HG03460 (cell line): ENCODE results near the gene MAMLD1.

Experiments
- ATAC-seq: cut with Tn5 transposase; IDR thresholded peaks from one replicate; pipeline ENCODE4 v1.9.1; 2021; ENCODE audit not compliant: unreplicated experiment

MAMLD1 gene

DNA sequence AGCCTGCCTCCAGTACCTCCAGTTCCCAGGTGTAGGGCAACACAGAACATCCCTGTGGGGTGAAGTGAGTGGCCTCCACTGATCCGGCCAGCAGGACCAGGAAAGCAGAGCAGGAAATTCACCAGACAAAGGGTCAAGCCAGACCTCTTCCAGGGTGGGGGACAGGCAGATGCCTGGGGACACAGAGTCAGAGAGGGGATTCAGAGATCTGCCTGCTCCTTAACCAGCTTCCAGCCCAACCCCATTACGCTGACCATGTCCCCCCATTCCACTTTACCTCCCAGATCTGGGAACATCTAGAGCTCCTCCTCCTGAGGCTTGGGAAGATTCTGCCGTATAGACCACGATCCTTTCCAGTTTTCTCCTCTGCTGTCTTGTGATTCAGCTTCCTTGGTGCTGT lies 132.4 kb downstream of the MAMLD1 start:
- no peak for ATAC-seq

DNA sequence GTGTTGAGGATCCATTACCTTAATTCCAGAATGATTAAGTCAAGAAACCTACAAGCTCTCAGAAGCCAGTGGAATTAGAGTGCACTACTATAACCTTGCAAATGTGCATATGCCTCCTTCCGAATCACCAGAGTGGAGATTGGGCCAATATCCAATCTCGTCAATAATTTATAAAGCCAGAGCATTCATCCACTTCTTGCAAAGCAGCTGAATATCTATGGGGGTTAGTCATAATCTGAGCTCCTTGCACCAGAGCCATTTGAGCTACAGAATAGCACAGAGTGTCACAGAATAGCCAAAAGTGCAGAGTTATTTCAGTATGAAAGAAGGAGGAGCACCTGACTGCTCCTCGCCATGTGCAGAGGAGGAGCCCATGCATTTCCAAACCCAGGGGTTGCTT lies 136.1 kb downstream of the MAMLD1 start:
- no peak for ATAC-seq

- no peak for ATAC-seq
Measured at GRCh38 chrX:150502091-150502490, 139.0 kb downstream of the MAMLD1 start.

DNA sequence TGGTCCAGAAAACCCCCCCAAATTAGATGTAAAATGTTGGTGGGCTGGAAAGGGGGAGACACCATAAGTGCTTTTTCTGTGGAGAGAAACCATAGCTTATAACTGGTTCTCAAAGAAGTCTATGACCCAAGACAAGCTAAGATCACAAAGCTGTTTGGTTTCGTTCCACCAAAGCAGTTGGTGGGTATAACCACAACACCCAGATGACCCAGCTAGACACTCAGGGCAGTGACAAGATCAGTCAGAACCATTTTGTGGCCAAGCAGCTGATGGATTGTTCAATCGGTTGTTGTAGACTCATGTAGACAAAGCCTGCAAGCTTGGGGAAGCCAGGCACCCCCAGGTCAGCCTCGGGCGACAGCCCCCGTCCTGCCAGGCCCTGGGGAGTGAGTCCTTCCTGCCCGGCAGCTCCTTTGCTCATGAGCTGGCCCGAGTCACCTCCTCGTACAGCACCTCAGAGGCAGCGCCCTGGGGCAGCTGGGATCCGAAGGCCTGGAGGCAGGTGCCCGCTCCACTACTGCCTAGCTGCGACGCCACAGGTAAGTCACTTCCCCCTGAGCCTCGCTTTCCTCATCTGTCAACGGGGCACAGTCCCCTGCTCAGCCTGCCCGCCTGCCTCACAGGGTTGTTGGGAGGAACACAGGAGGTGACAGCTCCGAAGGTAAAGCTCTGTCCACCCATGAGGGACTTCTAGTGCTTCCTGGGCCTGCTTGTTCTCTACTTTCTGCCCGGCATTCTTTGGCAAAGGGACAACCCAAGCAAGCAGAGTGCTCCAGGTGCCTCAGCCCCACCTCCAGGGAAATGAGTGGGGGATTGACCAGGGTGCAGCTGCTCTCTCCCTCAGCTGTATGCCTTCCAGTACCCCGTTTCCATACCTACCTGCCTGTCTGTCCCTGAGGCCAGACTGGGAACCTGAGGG lies 140.1 kb downstream of the MAMLD1 start:
- ATAC-seq = no peak

- no peak for ATAC-seq
Measured at GRCh38 chrX:150503898-150504219, 140.7 kb downstream of the MAMLD1 start.

GRCh38 chrX:150504397-150505182 lies 141.5 kb downstream of the MAMLD1 start:
- no peak for ATAC-seq

DNA sequence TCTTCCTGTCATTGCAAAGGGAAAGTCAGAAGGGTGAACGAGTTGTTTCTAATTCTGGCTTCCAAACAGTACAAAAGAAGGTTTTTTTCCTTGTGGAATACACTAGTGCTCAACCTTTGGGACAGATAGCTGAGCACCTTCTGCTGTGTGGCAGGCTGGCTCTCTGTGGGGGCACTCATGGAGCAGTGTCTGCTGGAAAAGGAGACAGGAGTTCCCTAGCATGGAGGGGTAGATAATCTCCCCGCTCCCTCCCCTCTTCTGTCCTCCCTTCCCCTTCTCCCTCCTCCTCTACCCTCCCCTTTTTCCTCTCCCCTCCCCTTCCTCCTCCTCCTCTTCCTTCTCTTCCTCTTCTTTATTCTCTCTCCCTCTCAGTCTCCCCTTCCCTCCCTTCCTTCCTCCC lies 142.9 kb downstream of the MAMLD1 start:
- no peak for ATAC-seq

DNA sequence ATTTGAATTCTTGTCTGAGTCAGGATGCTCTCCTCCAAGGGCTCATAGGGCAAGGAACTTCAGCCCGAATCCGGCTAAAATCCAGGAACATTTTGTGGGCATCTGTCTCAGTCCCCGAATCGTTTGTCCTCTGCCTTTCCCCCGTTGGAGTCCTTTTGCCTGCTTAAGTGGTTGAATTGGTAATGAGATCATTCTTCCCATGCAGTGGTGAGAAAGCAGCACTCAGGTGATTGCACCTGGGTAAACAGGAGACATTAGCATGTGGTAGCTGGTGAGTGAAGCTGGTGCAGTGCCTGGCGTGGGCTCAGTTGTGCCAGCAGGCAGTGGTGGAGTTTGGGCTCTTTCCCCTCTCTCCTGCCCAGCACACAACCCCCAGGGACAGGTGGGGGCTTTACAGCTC lies 143.4 kb downstream of the MAMLD1 start:
- no peak for ATAC-seq

- ATAC-seq = no peak
Measured at GRCh38 chrX:150507251-150507856, 144.2 kb downstream of the MAMLD1 start.

GRCh38 chrX:150508018-150508417 lies 144.9 kb downstream of the MAMLD1 start:
- ATAC-seq = no peak

DNA sequence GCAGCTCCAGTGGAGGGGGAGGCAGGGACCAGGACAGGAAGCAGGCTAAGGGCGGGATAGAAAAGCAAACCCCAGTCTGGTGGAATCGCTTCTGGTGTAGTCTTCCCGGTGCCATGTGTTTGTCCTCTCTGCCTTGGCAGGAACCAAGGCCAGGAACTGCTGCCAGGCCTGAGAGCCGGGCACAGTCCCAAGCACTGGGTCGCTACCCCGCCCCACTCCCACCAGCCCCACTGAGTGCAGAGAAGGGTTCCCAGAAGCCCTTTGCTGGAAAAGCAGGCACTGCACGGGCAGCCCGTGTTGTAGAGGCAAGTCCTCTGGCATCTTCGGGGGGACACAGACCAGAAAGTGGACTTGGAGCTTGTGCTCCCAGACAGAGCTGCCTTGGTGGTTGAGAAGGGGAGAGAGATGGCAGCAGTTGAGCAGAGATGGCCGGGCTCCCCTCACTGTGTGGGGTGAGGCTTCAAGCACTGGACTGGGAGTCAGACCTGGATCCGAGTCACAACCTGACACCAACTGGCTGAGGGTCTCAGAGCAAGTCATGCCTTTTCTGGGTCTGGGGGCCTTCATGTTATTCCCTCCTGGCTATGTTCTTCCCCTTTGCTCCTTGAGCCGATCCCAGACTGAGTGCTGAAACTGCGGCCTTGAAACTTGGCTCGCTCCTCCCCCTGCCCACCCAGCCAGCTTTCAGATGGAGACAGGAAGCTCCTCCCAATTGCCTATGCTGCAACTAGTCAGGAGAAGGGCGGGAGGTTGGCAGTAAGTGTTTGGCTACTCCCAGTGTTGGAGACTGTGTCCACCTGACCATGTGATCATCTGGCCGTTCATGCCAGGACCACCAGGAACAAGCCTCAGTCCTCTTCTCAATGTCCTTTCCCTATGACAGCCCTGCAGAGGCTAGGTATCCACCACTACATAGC lies 145.6 kb downstream of the MAMLD1 start:
- no peak for ATAC-seq

GRCh38 chrX:150509703-150510102 lies 146.6 kb downstream of the MAMLD1 start:
- no peak for ATAC-seq

- no peak for ATAC-seq
Measured at GRCh38 chrX:150512461-150512901, 149.4 kb downstream of the MAMLD1 start.

DNA sequence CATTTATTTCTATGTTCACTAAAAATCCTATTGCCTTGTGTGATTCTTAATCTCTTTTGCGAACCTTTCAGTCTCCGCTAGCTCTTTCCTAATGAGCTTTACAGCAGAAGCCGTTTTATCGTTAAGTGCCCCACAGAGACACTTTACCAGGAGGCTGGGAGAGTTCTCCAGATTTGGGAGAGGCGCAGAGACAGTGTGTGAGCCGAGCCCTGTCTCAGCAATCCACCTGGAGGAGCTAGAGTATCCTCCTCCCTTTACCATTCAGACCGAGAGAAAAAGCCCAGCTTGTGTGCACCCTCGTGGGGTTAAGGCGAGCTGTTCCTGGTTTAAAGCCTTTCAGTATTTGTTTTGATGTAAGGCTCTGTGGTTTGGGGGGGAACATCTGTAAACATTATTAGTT lies 150.4 kb downstream of the MAMLD1 start:
- no peak for ATAC-seq

- no peak for ATAC-seq
Measured at GRCh38 chrX:150514462-150514861, 151.3 kb downstream of the MAMLD1 start.

GRCh38 chrX:150515801-150516200 lies 152.7 kb downstream of the MAMLD1 start:
- no peak for ATAC-seq

DNA sequence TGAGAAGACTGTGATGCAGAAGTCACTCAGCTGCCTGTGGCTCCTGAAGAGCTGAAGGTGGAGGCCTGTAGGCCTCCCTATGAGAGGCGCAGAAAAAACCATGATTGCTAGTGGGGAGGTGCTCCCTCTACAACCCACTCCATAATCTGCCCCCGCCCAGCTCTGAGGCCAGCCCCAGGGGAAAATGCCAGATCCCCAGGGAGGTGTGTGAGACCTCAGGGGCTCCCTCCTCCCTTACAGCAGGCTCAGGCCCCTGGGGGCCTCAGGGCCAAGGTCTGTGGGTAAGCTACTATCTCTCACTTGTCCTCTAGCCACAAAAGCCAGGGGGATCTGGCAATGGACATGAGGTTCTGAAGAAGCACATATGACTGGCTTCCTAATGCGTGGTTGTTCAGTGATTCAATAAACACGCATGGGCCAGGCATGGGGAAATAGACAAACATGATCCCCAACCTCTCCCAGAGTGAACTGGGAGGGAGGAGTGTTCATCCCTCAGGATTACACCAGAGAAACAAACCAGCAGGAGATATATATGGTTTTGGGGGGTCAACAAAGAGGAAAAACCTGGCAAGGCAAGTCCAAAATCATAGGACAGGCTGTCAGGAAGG lies 154.3 kb downstream of the MAMLD1 start:
- no peak for ATAC-seq

- no peak for ATAC-seq
Measured at GRCh38 chrX:150522494-150522893, 159.4 kb downstream of the MAMLD1 start.

GRCh38 chrX:150525061-150525919 lies 162.2 kb downstream of the MAMLD1 start:
- no peak for ATAC-seq
